Ammon's horn (tissue), 1 donor: ENCODE measurements around the gene PHKB.
A peak's percentile ranks its signal among the peaks of the same experiment; 100 is the strongest.
"Not testable (repeated sequence)": the region's sequence is repeated elsewhere in the genome, so short reads cannot be mapped to it uniquely, and the experiment has no call there.

ENCODE experiments used
- DNase-seq: peaks from one replicate; pipeline ENCODE4 v3.0.0-alpha.2; 2016; ENCODE audit warnings: low spot score

PHKB gene

GRCh38 chr16:47469227-47469626 is 8.1 kb downstream of the PHKB start:
- DNase-seq = no peak

GRCh38 chr16:47470211-47470610 is 9.1 kb downstream of the PHKB start:
- DNase-seq = no peak

- DNase-seq = no peak
Observed at GRCh38 chr16:47470810-47471209, 9.7 kb downstream of the PHKB start.

GRCh38 chr16:47473004-47473403 is 11.9 kb downstream of the PHKB start:
- DNase-seq = not testable (repeated sequence)

- no peak for DNase-seq
Observed at GRCh38 chr16:47473792-47474191, 12.7 kb downstream of the PHKB start.

- DNase-seq = no peak
Observed at GRCh38 chr16:47475786-47476185, 14.7 kb downstream of the PHKB start.

GRCh38 chr16:47476654-47477345 is 15.7 kb downstream of the PHKB start:
- DNase-seq = no peak

- DNase-seq = no peak
Observed at GRCh38 chr16:47477679-47478078, 16.5 kb downstream of the PHKB start.

GRCh38 chr16:47480410-47480809 is 19.3 kb downstream of the PHKB start:
- no peak for DNase-seq

GRCh38 chr16:47481698-47482374 is 20.7 kb downstream of the PHKB start:
- no peak for DNase-seq

GRCh38 chr16:47483616-47484015 is 22.5 kb downstream of the PHKB start:
- no peak for DNase-seq

GRCh38 chr16:47486856-47487255 is 25.7 kb downstream of the PHKB start:
- no peak for DNase-seq

- no peak for DNase-seq
Observed at GRCh38 chr16:47488051-47488450, 26.9 kb downstream of the PHKB start.

GRCh38 chr16:47490471-47490870 is 29.3 kb downstream of the PHKB start:
- no peak for DNase-seq

GRCh38 chr16:47492036-47492427 is 30.9 kb downstream of the PHKB start:
- no peak for DNase-seq

- peak; percentile 73 for DNase-seq
Observed at GRCh38 chr16:47492428-47493377, 31.6 kb downstream of the PHKB start.

GRCh38 chr16:47493381-47494337 is 32.5 kb downstream of the PHKB start:
- DNase-seq = no peak

GRCh38 chr16:47499080-47499699 is 38.1 kb downstream of the PHKB start:
- no peak for DNase-seq

- no peak for DNase-seq
Observed at GRCh38 chr16:47499700-47500264, 38.7 kb downstream of the PHKB start.

- DNase-seq = no peak
Observed at GRCh38 chr16:47503936-47504335, 42.8 kb downstream of the PHKB start.

GRCh38 chr16:47504599-47504998 is 43.5 kb downstream of the PHKB start:
- no peak for DNase-seq
